ENCODE measurements around the gene FANCC. TPM values are rescaled to one million over a fixed set of nuclear protein-coding genes. Genes with fewer than 3 reads are reported as not detected.

FANCC gene
- total RNA-seq, 4 donors from 2014 or later = 3.4 to 12.2 (median 5.6) TPM

- no peak for TF ChIP-seq CTCF (IDR thresholded peaks at IDR 0.05; ENCODE audit: low read depth)
These were observed 216.2 kb downstream of the FANCC start for GRCh38 chr9:95101326-95101725.

- no peak for TF ChIP-seq CTCF (IDR thresholded peaks at IDR 0.05; ENCODE audit: low read depth)
These were observed 217.4 kb downstream of the FANCC start for GRCh38 chr9:95100071-95100627.

GRCh38 chr9:95099321-95100070, 218.0 kb downstream of the FANCC start:
- no peak for TF ChIP-seq CTCF (IDR thresholded peaks at IDR 0.05; ENCODE audit: low read depth)

GRCh38 chr9:95098391-95098921, 219.1 kb downstream of the FANCC start:
- TF ChIP-seq CTCF (IDR thresholded peaks at IDR 0.05; ENCODE audit: low read depth) = no peak

GRCh38 chr9:95097279-95097678, 220.2 kb downstream of the FANCC start:
- TF ChIP-seq CTCF (IDR thresholded peaks at IDR 0.05; ENCODE audit: low read depth) = no peak

GRCh38 chr9:95096807-95097206, 220.7 kb downstream of the FANCC start:
- no peak for TF ChIP-seq CTCF (IDR thresholded peaks at IDR 0.05; ENCODE audit: low read depth)

- TF ChIP-seq CTCF (IDR thresholded peaks at IDR 0.05; ENCODE audit: low read depth) = no peak
These were observed 221.1 kb downstream of the FANCC start for GRCh38 chr9:95096381-95096780.

Measured in subcutaneous adipose tissue (tissue), 4 donors.